Measurements from ENCODE around the gene GSTK1. TPM values are rescaled to one million over a fixed set of nuclear protein-coding genes. Genes with fewer than 3 reads are reported as not detected.

The GSTK1 gene
- total and polyA plus RNA-seq, 10 of the 15 experiments (the other 5 are each of a cell fraction or from before 2014, with no cell fraction given), result 76.2 to 166 (median 127) TPM

- TF ChIP-seq ZBTB11 (CRISPR knock-in tag; IDR thresholded peaks at IDR 0.05) (no peak), WRNIP1 (IDR thresholded peaks at IDR 0.05; ENCODE audit: borderline replicate concordance, low read depth, low read length) (peak; percentile 53; the same call in 1 of the 2 replicates), CEBPB (IDR thresholded peaks at IDR 0.05; ENCODE audit: borderline replicate concordance in 1 of 2, low read depth in 2 of 2, low read length in 2 of 2) (no peak), ZNF592 (IDR thresholded peaks at IDR 0.05) (peak; percentile 87; the same call in 1 of the 2 replicates), ZNF207 (IDR thresholded peaks at IDR 0.05; ENCODE audit: borderline replicate concordance) (peak; percentile 37; the same call in 1 of the 2 replicates), ATF3 (IDR thresholded peaks at IDR 0.05; ENCODE audit: borderline replicate concordance, extremely low read depth, low read depth, low read length) (peak; percentile 74; the same call in 1 of the 2 replicates), RB1 (IDR thresholded peaks at IDR 0.05; ENCODE audit: borderline replicate concordance) (peak; percentile 59; the same call in 1 of the 2 replicates), EED (IDR thresholded peaks at IDR 0.05; ENCODE audit: low read depth) (no peak), YY1 (IDR thresholded peaks at IDR 0.05; ENCODE audit: low read depth, low read length) (peak; percentile 76), RAD21 (IDR thresholded peaks at IDR 0.05; ENCODE audit: insufficient read depth, low read depth, low read length) (peak; percentile 100), BHLHE40 (IDR thresholded peaks at IDR 0.05; ENCODE audit: borderline replicate concordance in 1 of 2, low read depth in 2 of 2, low read length in 1 of 2) (0 out of 4 replicates have a peak, but pooled peaks of 1 of the 2 experiments have one; percentile 48), MEF2A (IDR thresholded peaks at IDR 0.05; ENCODE audit: insufficient read depth, low read depth, low read length) (0 out of 2 replicates have a peak, but pooled peaks have one; percentile 35), SMARCA5 (IDR thresholded peaks at IDR 0.05) (0 out of 2 replicates have a peak, but pooled peaks have one; percentile 64), CTCF (IDR thresholded peaks at IDR 0.05 in 2 of 3, conservative IDR thresholded peaks at IDR 0.05 in 1 of 3; ENCODE audit: control insufficient read depth in 2 of 3, extremely low read depth in 1 of 3, insufficient read depth in 1 of 3, low read depth in 3 of 3, low read length in 3 of 3) (peak; percentile 97 to 100 (median 100); a peak in 5 of 6 replicates)
Observed at GRCh38 chr7:143214789-143215679, 48.2 kb upstream of the GSTK1 start (continued).
